GM13976 (cell line): Measurements from ENCODE around the gene TBPL2.
"Not testable (repeated sequence)": the region's sequence is repeated elsewhere in the genome, so short reads cannot be mapped to it uniquely, and the experiment has no call there.

Experiments
- DNase-seq: peaks from one replicate; pipeline ENCODE4 v3.0.0; 2012; ENCODE audit warnings: low spot score
- in situ Hi-C: fragments of 300-500 bp; cut with MboI; formaldehyde crosslinking; loops from one replicate; pipeline ENCODE4 v1.12.0; 2022; ENCODE audit warnings: low sequenced_read_pairs, mixed read lengths, inconsistent platforms; ENCODE audit not compliant: unreplicated experiment
- TF ChIP-seq, protein P1 (sequence below): IDR thresholded peaks from 2 replicates; pipeline ENCODE4 v1.5.1; 2012; ENCODE audit warnings: borderline replicate concordance, mild to moderate bottlenecking; ENCODE audit not compliant: insufficient read depth; ENCODE audit errors: extremely low read depth, missing control alignments, control extremely low read depth

Gene TBPL2

DNA sequence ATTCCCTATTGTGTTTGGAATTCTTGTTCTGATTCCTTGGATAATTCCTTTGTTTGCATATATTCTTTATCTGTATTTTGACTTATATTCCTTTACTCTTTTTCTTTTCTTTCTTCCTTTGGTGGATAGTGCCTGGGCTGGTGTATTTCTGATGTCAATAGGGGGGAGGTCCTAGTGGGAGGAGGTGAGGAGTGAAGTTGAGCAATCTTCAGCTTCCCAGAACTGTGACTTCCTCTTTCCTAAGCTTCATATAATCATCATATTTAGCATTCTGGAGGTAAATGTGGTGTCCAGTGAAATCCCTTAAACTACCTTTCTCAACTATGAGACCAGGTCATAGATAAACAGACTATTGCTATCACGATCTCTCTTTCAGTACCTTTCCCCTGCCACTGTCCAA lies 29.6 kb upstream of the TBPL2 start:
- in situ Hi-C loops = no loop called here
- TF ChIP-seq, protein P1, sequence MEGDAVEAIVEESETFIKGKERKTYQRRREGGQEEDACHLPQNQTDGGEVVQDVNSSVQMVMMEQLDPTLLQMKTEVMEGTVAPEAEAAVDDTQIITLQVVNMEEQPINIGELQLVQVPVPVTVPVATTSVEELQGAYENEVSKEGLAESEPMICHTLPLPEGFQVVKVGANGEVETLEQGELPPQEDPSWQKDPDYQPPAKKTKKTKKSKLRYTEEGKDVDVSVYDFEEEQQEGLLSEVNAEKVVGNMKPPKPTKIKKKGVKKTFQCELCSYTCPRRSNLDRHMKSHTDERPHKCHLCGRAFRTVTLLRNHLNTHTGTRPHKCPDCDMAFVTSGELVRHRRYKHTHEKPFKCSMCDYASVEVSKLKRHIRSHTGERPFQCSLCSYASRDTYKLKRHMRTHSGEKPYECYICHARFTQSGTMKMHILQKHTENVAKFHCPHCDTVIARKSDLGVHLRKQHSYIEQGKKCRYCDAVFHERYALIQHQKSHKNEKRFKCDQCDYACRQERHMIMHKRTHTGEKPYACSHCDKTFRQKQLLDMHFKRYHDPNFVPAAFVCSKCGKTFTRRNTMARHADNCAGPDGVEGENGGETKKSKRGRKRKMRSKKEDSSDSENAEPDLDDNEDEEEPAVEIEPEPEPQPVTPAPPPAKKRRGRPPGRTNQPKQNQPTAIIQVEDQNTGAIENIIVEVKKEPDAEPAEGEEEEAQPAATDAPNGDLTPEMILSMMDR = no peak
- DNase-seq = no peak

DNA sequence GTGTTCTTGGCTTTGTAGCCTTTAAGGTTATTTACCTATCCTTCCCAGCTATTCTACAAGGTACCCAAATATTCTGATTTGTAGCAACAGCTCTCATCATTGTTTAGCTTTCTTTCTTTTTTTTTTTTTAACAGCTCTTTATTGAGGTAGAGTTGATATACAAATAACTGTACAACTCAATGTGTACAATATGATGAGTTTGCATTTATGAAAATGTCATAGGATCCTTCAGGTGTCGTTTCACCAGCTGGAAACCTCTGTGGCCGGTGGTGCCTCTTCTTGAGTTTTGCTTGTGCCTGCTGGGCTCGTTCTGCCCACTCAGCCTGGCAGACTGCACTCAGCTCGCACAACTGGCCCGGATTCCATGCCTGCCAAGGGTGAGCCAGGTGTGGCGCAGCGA lies 26.9 kb upstream of the TBPL2 start:
- in situ Hi-C loops = no loop called here
- no peak for DNase-seq
- TF ChIP-seq, protein P1 = no peak

DNA sequence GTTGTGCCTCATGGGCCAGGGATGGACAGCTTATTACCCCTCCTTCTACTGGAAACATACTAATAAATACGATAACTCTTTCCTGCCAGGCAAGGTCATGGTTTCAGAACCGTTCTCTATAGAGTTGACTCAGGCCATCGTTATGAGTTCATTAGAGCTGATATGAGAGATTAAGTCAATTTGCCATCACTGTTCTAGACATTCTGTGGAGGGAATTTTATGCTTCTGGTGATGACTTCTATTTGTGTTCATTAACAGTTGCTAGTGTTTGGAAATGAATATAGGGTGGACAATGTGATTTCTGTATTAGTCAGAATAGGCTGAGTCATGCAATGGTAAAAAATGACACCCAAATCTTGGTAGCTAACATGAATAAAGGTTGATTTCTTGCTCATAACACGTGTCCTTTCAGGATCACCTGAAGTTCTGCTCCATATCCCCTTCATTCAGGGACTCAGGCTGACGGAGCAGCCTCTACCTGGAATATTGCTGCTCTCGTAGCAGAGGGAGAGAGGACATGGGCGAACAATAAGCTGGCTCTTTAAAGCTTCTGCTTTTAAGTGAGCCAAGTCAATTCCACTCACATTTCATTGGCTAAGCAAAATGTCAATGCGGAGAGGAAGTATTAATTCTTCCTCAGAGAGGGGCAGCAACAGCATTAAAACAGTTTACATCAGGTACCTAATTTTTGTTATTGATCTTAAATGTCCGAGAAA lies 18.5 kb upstream of the TBPL2 start:
- in situ Hi-C loops = no loop called here

DNA sequence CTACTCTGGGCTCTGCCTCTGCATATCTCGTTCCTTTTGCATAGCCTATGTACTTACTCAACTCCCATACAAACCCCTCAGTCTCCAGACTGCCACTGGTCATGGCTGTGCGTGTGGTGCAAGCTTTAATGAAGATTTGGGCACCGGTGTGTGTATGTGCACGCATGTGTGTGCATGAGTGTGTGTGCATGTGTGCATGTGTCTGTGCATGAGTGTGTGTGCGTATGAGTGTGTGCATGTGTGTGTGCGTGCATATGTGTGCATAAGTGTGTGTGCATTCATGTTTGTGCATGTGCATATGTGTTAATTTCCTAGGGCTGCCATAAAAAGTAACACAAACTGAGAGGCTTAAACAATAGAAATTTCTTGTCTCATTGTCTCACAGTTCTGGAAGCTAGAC lies 17.1 kb upstream of the TBPL2 start:
- no peak for DNase-seq
- TF ChIP-seq, protein P1 = no peak
- in situ Hi-C loops = no loop called here

More for the DNA sequence above, 18.5 kb upstream of the TBPL2 start:
- DNase-seq = peak; percentile 64
- TF ChIP-seq, protein P1 = no peak

DNA sequence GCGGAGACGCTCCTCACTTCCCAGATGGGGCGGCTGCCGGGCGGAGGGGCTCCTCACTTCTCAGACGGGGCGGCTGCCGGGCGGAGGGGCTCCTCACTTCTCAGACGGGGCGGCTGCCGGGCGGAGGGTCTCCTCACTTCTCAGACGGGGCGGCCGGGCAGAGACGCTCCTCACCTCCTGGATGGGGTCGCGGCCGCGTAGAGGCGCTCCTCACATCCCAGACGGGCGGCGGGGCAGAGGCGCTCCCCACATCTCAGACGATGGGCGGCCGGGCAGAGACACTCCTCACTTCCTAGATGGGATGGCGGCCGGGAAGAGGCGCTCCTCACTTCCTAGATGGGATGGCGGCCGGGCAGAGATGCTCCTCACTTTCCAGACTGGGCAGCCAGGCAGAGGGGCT lies 16.0 kb upstream of the TBPL2 start:
- in situ Hi-C loops, DNase-seq: not testable (repeated sequence)

DNA sequence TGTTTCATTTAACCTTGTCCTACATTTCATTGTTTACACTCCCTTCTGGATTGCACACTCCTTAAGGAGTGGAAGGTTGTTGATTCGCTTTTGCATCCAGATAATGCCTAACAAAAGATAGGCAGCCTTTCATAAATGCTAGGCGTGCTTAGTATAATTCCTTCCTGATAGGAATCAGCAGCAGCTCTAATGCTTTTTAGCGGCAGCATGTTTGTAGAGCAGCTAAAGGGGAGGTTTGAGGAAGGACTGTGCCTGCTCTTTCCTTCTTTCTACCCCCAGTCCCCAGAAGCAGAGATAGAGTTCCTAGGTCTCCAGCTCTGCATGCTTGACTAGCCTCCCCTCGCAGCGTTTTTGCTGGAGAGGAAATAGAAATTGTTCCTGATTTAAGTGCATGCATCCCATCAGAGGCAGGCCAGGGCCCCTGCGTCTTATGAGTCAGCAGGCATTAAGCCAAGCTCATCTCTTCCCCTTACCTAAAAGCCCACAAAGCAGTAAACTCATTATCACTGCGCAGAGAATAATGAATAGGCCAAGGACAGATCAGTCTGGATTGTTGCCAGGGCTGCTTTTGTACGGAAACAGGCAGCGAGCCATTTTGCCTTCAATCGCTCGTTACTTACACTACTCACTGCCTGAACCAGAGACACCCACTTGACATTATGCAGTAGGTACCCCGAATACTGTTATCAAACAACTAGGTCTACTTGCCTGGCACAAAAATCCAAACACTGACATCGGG lies 14.0 kb upstream of the TBPL2 start:
- TF ChIP-seq, protein P1 = no peak
- DNase-seq = no peak
- in situ Hi-C loops = no loop called here

DNA sequence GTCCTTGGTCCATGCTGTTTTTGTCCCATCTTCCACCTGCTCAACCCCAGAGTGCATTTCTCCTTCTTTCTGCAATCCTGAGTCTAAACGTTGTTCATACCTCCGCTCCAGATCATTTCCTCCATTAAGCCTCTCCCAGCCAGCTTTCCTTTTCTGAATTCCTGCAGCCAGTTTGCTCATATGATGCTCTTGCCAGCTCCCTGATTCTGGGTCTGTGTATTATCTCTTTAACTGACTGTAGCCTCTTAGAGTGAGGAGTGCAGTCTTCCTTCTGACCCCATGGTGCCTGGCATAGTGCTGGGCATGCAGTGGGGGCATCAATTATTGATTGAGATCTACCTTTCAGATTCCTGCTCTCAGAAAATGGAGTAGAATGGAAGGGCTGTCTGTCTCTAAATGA lies 11.5 kb upstream of the TBPL2 start:
- in situ Hi-C loops = no loop called here
- TF ChIP-seq, protein P1 = no peak

More for the DNA sequence above, 11.5 kb upstream of the TBPL2 start:
- no peak for DNase-seq
